ENCODE measurements around the gene MED26.

The MED26 gene

DNA sequence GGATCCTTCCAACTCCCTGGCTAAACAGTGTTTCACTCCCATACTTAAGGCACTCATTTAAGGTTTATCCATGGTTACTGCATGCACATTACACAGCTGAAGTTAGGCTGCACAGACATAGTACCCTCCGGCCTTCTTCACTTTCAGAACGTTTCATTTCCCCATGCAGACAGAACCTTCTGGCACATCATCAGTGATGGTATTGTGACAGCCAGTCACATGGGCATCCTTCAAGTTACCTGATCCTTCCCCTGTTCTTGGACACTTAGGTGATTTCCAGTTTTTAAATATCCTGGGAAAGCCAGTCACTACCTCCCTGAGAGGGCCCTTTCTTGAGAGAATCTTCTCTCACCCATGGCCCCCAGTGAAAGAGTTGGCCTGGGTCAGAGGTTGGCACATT, 22.8 kb upstream of the MED26 start:
- DNase-seq (ENCODE audit: low read depth in 2 of 2, low spot score in 1 of 2): no peak

DNA sequence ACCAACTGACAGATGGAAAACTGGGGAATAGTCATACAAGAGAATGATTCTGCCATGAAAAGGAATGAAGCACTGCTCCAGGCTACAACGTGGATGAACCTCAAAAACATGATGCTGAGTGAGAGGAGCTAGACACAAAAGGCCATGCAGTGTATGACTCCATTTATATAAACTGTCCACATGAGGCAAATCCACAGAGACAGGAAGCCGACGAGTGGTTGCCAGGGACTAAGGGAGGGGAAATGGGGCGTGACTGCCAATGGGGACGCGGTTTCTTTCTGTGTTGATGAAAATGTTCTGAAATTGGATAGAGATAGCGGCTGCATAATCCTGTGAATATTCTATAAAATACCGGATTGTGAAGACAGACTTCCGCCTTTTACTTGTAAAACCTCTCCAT, 21.7 kb upstream of the MED26 start:
- no peak for DNase-seq (ENCODE audit: low read depth in 2 of 2, low spot score in 1 of 2)

DNA sequence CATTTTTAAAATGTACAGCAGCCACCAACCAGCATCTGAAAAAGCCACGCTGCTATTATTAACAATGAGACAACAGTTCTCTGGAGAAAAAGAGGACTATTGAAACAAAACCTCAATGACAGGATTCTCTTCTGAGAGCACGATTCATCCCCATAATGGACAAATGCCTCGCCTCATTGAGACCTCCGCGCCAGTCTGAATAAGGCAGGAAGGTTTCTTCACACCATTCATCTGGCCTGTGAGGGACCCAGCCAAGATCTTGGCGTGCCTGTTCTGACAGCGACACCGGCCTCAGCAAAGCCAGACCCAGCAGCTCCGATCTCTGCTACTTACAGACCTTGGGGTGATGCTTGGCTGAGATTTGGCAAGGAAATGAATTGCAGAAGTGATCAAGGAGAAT, 17.1 kb upstream of the MED26 start:
- DNase-seq (ENCODE audit: low read depth in 2 of 2, low spot score in 1 of 2): no peak

DNA sequence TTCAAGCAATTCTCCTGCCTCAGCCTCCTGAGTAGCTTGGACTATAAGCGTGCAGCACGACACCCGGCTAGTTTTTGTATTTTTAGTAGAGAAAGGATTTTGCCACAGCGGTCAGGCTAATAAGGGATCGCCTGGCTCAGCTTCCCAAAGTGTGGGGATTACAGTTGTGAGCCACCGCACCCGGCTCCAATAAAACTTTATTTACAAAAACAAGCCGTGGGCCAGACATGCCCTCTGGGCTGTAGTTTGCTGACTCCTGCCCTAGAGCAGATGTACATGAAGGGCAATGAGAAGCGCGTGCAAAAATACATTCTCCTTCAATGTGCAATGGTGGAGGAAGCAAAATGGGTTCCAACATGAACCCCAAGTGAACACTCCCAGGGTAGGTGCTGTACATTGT, 13.7 kb upstream of the MED26 start:
- DNase-seq (ENCODE audit: low read depth in 2 of 2, low spot score in 1 of 2): no peak

DNA sequence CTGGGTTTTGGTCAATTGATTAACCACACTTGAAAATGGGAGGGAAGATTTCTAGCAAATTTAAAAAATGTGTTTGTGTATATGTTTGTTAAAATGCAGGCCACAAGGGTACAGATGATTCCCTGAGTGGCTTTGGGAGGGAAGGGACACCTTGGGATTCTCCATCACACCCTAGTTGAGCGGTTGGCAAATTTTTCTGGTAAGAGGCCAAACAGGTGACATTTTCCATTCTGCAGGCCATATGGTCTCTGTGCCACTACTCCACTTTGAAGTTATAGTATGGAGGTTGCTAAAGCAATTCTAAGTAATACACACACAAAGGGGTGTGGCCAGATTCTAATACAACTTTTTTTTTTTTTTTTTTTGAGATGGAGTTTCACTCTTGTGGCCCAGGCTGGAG, 12.9 kb upstream of the MED26 start:
- DNase-seq (ENCODE audit: low read depth in 2 of 2, low spot score in 1 of 2): no peak

DNA sequence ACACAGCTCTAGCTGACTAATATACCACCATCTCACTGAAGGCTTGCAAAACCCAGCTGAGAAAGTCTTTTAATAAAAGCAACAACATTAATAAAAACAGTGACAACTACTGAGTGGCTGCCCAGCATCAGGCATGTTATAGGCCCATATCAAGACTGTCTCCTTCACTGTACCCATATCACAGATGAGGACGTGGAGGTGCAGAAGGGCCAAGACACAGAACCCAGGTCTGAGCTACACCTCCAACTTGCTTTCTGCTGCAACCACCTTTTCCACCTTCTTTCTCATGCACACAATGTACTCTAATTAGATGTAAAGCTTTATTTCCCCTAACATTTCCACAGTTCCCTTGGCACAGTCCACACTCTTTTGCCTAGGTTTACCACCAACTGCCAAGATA, 10.7 kb upstream of the MED26 start:
- no peak for DNase-seq (ENCODE audit: low read depth in 2 of 2, low spot score in 1 of 2)

DNA sequence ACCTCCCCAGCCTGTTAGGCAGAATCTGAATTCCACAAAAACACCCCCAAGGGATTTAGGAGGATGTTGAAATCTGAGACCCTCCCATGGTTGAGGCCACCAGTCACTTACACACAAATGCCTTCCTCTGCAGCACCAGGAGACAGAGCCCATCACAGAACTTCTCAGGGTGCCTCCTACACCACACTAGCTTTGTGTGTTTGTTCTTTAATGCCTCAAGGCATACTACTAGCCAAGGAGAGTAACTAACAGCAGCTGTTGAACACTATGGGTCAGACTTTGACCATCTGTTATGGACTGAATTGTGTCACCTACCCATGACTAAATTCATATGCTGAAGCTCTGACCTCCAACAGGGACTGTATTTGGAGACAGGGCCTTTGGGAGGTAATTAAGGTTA, 9.5 kb upstream of the MED26 start:
- DNase-seq (ENCODE audit: low read depth in 2 of 2, low spot score in 1 of 2): no peak

DNA sequence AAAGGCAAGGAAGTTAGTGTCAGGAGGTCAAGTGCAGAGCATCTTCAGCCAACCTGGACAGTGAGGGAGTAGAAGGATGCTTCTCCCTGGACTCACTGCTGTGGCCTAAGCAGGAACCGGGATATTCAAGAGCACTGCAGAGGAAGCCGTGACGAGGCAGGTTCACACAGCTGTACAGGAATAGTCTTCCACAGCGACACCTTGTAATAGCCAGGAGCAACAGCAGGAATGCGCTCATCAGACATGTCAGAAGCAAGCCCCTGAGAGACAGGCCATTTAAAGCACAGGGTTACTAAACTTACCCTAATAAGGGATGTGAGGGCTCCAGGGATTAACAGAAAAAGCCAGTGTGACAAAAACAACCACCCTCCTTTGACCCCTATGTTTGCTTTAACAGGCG, 3.5 kb upstream of the MED26 start:
- DNase-seq (ENCODE audit: low read depth in 2 of 2, low spot score in 1 of 2): no peak

DNA sequence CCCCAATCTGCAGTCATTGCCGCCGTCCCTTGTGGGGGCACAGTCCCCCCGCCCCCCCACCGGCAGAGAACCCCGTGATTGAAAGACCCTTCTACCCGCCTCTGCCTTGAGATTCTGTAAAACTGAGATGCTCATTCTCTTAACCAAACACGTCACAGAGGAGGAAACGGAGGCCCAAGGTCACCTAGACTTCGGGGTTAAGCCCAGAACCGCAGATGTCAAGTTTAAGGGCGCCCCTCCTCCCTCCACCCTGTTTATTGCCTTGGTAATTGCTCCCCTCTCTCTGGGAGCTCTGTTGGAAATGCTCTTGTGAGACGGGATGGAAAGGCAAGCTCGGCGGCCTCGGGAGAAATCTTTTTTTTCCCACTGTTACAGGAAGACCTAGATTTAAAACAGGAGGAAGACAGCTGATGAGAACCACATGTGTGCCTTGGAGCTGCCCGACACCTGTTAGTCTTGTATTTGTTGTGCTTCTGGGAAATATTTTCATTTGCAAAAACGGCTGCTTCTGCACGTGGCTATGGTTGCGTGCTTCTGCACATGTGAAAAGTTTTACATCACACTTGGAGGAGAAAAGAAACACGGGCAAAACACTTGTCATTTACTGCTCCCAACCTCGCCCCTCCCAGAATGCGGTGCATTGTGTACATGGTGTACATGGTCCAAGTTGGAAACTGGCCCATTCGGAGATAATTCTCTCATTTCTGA, 1.1 kb upstream of the MED26 start:
- no peak for DNase-seq (ENCODE audit: low read depth in 2 of 2, low spot score in 1 of 2)

DNA sequence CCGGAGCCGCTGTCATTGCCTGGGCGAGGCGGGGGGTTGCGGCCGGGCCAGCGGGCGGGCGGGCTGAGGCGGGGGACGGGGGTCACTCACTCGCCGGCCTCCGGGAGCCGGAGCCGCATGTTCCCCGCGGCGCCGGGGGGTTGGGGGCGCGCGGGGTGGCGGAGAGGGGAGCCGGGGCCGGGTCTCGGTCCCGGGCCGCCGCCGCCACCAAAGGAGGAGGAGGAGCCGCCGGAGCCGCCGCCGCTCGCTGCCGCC, 149 bp downstream of the MED26 start:
- DNase-seq (ENCODE audit: low read depth in 2 of 2, low spot score in 1 of 2): no peak

DNA sequence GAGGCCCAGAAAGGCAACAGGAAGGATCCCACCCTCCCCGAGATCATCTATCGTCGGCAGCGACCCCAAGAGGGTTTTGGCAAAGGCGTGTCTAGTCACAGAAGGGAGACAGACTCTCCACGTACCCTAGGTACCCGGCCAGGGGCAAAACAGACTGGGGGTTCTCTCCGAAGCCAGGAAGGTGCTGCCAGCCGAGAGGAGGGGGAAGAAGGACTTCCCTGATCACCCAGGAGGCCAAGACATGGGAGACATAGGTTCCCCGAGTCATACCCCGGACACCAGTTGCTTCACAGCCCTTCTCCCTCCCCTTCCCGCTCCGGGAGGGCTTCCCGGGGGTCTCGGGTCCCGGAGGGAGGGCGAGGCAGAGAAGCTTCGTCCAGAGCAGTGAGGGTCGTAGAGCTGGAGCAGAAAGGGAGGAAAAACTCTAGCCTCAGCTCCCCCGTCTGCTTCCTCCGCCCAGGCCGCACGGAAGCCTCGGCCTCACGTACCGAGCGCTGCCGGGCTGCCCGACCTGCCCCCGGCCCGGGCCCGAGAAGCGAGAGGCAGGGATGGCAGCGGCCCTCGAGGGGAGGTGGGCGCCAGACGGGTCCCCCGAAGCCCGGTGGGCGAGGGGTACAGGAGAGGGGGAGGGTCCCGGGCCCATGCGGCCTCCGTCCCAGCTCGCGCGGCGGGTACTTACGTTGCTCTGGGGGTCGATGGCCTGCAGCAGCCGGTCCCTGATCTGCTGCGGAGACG, 644 bp downstream of the MED26 start:
- peak in 1 of 2 donors; percentile 5 for DNase-seq (ENCODE audit: low read depth in 2 of 2, low spot score in 1 of 2)

DNA sequence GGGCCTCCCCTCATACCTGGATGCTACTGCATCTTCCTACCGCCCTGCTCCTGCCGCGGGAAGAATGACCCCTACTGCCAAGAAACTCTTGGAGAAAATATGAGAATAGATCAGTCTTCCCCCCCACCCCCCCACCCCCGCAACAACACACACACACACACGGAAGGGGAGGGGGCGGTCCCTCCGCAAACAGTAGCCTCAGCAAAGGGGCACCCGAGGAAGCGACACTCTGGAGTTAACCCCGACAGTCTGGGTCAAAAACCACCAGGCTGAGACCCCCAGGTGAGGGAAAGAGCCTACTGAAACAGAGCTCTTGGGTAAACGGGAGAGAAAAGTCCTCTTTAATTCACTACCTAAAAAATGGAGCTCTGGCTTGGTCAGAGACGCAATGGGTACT, 1.2 kb downstream of the MED26 start:
- no peak for DNase-seq (ENCODE audit: low read depth in 2 of 2, low spot score in 1 of 2)

DNA sequence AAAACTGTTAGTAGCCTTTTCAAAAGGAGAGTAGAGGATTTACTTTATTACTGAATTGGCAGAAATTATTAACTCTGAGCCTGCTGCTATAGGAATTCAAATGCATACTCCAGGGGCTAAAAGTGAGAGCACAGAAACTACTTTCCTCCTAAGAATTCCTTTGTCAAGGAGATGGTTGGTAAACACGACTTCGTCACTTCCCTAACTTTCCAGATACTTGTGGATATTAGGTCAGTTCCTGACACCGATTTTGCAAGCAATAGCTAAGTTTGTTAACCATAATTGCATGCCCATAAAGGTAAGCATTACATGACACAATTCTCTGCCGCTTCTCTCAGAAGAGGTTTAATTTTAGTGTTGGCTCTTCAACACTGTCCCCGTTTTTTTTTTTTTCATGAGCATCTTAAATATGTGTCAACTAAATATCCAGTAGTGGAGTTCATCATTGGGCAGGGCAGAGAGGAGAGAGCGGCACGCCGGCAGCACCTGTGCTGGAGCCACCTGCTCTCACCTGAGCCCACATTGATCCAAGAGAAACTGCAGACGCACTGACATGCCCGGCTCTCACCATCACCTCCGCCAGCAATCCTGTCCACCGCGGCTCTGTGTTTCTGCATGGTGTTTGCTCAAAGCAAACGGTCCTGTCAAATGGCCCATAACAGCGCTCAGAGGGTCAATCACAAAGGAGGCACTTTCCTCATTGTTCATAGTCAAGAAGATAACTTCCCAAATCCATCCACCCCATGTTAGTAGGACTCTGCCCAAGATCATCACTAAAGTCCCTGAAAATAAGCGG, 2.6 kb downstream of the MED26 start:
- DNase-seq (ENCODE audit: low read depth in 2 of 2, low spot score in 1 of 2): no peak

DNA sequence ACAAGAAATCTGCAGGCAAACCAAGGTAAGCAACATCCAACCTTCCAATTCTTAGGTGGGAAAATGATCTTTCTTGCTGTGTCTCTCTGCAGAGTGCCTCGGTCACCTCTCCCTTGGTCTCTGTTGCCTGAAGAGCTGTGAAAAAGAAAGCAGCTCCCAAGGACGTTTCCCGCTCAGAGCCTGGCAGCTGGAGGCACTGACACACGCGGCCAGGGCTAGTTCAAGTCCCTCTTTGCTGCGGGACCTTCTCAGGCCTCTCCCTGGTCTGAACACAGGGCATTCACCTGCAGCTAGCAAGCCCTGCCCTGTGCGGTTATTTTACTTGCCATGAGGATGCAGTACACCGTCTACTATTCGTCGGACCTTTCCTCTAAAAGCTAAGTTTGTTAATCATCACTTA, 3.8 kb downstream of the MED26 start:
- DNase-seq (ENCODE audit: low read depth in 2 of 2, low spot score in 1 of 2): no peak

DNA sequence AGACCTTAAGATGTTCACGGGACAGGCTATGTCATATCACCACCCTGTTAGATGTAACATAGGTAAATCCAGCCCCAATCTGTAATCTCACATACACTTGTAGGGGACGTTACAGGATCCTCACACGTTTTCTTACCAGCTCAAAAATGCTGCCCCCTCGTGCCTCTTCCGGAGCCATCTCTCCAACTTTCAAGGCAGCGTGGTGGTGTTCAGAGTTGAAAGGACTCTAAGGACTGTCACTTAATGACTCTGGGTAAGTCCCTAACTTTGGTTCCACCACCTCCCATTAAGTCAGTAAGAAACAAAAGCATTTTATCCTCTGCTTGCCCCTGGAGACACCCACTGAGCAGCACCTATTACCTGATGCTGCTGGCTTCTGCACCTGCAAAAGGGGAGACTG, 4.4 kb downstream of the MED26 start:
- DNase-seq (ENCODE audit: low read depth in 2 of 2, low spot score in 1 of 2): no peak

DNA sequence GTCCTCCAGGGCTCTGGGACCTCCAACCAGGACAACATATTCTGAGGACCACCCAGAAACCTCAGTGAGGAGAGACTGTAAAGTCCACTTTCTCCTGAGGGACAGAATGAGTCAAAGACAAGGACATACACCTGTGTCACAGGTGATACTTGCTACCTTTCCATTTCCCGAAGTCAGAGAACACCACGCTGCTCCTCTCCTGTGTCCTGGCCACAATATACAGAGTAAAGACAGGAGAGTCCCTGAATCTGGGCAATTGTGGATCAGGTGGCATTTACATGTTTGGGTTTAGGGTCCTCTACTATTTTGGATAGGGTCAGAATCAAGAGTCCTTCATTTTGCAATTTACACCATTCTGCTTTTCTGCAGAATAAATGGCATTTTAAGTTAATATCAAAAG, 4.9 kb downstream of the MED26 start:
- DNase-seq (ENCODE audit: low read depth in 2 of 2, low spot score in 1 of 2): no peak

DNA sequence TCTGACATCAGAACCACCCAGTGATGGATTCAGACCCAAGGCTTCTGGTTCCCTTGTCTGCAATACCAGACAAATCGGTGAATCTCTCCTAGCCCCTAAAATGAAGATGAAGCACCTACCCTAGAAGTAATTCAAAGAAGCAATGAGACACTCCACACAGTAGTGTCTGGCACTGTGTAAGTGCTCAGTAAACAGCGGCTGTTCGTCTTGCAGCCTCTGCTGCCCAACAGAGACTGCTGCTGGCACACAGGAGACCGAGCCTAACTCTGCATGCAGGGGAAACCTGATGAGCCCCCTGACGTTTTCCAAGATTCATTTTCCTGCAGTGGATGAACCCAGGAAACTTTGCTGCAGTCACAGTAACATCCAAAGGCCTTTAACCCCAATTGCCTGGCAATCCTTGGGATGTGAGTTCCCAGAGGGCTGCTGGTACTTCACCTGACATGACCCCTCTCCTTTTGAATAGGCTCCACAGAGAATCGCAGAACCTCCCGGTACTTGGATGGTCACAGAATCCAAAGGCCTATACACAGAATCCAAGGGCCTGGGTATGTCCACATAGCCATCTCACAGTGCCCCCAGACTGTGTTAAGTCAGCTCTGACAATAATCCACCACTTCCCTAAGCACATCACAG, 6.7 kb downstream of the MED26 start:
- DNase-seq (ENCODE audit: low read depth in 2 of 2, low spot score in 1 of 2): no peak

DNA sequence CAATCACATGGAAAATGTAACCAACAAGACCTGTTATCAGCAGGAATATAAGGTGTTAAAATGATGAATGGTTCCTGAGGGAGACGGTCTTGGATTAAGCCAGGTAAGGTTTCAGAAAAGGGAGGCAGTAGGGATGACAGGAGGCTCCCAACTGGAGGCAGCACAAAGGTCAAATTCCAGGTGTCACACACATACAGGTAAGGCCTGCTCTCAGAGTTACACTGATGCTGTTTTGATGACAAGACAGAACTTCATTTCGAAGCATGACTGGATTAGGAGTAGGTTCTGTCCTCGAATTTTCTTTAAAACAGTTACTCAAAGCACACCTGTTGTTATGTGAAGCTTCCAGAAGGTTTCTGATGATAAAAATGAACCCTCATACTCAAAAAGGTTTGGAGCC, 7.4 kb downstream of the MED26 start:
- no peak for DNase-seq (ENCODE audit: low read depth in 2 of 2, low spot score in 1 of 2)

DNA sequence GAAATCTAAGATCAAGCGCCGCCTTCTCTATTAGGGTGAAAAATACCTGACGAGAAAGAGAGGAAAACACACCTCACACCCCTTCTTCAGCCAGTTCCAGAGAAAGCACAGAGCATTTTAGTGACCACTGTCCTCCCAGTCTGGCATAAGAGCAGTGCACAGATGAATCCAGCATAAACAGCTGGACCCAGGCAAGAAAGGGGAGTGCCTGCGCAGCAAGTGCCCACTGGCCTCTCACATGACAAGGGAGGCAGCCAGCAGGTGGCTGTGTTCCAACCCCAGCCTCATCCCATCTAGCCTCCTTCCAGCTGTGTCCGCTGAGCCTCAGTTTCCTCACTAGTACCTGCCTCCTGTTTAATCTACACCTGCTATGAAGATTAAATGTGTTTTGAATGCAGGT, 8.0 kb downstream of the MED26 start:
- DNase-seq (ENCODE audit: low read depth in 2 of 2, low spot score in 1 of 2): no peak

DNA sequence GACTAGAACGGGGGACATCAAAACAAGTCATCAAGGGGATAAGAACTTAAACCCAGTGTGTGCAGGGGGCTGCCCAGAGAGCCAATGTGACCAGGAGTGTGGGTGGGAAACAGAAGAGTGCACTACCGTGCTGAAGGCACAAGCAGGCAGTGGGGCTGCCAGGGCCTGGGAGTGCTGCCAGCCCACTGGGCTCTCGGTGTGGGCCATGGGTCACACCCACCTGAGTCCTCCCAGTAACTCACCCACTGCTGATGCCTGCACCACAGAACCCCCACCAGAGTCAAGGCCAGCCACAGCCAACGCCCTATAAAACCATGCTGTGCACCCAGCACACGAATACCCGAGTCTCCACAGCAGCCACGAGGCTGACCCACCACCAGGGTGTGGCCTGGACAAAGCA, 8.5 kb downstream of the MED26 start:
- DNase-seq (ENCODE audit: low read depth in 2 of 2, low spot score in 1 of 2): no peak

DNA sequence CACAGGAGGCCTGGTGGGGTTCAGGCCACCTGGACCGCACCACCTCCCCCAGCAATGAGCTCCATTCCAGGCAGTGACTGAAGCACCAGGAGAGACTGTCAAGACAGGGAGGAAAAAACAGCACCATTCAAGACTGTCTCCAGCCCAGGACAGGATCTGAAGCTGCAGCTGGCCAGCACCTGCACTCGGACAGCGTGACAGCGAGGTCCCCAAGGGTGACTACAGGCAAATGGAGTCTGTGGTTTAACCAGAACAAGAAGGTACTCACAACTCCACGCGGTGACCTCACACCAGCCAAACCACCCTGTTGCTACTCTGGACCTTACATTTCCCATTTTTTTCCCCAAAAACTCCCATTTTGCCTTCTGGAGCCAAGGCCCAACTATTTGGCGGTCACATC, 9.8 kb downstream of the MED26 start:
- no peak for DNase-seq (ENCODE audit: low read depth in 2 of 2, low spot score in 1 of 2)

DNA sequence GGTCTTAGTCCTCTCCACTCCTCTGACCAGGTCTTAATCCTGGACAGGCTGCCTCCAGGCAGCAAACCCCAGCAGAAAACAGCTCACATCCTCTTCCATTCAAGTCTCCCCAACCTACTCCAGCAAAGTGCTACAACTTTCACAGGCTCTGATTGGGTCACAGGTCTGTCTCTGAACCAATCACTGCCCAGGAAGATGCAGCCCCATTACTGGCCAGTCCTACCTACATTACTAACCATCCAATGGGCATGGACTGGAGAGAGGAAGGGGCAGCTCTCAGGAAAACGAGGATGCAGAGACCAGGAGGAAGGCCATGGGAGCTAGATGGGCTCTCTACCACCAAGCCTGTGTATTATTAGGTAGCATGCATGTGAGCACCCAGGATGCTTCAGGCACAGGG, 12.2 kb downstream of the MED26 start:
- DNase-seq (ENCODE audit: low read depth in 2 of 2, low spot score in 1 of 2): no peak

Data from stimulated activated CD8-positive, alpha-beta memory T cell treated with anti-CD3 and anti-CD28 coated beads, Interleukin-4, amount 100 ng/mL, for 1 hour (primary cell).